Esophagus muscularis mucosa (tissue), 4 donors: ENCODE measurements around the gene SORBS1. TPM values are rescaled to one million over a fixed set of nuclear protein-coding genes. Genes with fewer than 3 reads are reported as not detected.

Source experiments
- DNase-seq: peaks from one replicate; pipeline ENCODE4 v3.0.0-alpha.2; 2017; ENCODE audit errors: extremely low spot score
- H3K27ac ChIP-seq, 4 donors: fragments of 200-600 bp; sonication (generic); replicated peaks in 1 of 4; 1 replicate in 3 of 4; 2 replicates in 1 of 4; pipeline ENCODE4 v1.5.1; 2016 to 2019; ENCODE audit warnings: mild to moderate bottlenecking in 1 of 4
- H3K27me3 ChIP-seq, 4 donors: fragments of 200-600 bp; sonication (generic); one replicate each; pipeline versions ENCODE4 v1.5.1 to v1.6.0; 2016 to 2019
- H3K36me3 ChIP-seq, 4 donors: fragments of 200-600 bp; sonication (generic); one replicate each; pipeline ENCODE4 v1.5.1; 2016 to 2019
- H3K4me1 ChIP-seq, 4 donors: fragments of 200-600 bp; sonication (generic); one replicate each; pipeline ENCODE4 v1.5.1; 2016 to 2019
- H3K4me3 ChIP-seq, 4 donors: fragments of 200-600 bp; sonication (generic); 1 replicate in 2 of 4; 2 replicates in 2 of 4; pipeline ENCODE4 v1.5.1; 2016 to 2019; ENCODE audit warnings: mild to moderate bottlenecking in 4 of 4, moderate library complexity in 1 of 4
- H3K9me3 ChIP-seq, 4 donors: fragments of 200-600 bp; sonication (generic); 1 replicate in 3 of 4; 2 replicates in 1 of 4; pipeline ENCODE4 v1.5.1; 2016 to 2019
- CTCF ChIP-seq, 3 experiments: fragments of 200-600 bp in 2 of 3; fragments of 450-650 bp in 1 of 3; sonication (generic) in 2 of 3; IDR thresholded peaks; one replicate each; pipeline ENCODE4 v1.5.1; 2017 to 2019; ENCODE audit warnings: antibody characterized with exemption in 3 of 3, mild to moderate bottlenecking in 2 of 3, moderate library complexity in 1 of 3
- EP300 ChIP-seq: sonication (generic); formaldehyde crosslinking; IDR thresholded peaks from one replicate; pipeline ENCODE4 v1.6.1; 2017; ENCODE audit warnings: antibody characterized with exemption
- POLR2A ChIP-seq: fragments of 450-650 bp; IDR thresholded peaks from one replicate; pipeline ENCODE4 v1.6.1; 2017; ENCODE audit warnings: antibody characterized with exemption, moderate library complexity, mild to moderate bottlenecking, low read depth
- POLR2AphosphoS5 ChIP-seq, 2 donors: sonication (generic); formaldehyde crosslinking; IDR thresholded peaks; one replicate each; pipeline ENCODE4 v1.6.1; 2017; ENCODE audit warnings: antibody characterized with exemption in 2 of 2
- WGBS: methylation state at CpG from one replicate; pipeline ENCODE4 v1.1.5; 2018; 5-methylcytosine and 5-hydroxymethylcytosine counted together
- intact Hi-C: fragments of 100-400 bp; cut with DNase I; formaldehyde crosslinking; loops from one replicate; pipeline ENCODE4 v1.15.1; 2023
- total RNA-seq, 4 donors: library from RNA; depleted of rRNA; stranded (reverse); fragments of >200 nt; gene quantifications; one replicate each; pipeline versions ENCODE4 v1.1.0 to v1.2.1, GENCODE V29; 2016

The SORBS1 gene
- total RNA-seq, 4 donors from 2014 or later, result 1,569 to 2,231 (median 1,854) TPM

DNA sequence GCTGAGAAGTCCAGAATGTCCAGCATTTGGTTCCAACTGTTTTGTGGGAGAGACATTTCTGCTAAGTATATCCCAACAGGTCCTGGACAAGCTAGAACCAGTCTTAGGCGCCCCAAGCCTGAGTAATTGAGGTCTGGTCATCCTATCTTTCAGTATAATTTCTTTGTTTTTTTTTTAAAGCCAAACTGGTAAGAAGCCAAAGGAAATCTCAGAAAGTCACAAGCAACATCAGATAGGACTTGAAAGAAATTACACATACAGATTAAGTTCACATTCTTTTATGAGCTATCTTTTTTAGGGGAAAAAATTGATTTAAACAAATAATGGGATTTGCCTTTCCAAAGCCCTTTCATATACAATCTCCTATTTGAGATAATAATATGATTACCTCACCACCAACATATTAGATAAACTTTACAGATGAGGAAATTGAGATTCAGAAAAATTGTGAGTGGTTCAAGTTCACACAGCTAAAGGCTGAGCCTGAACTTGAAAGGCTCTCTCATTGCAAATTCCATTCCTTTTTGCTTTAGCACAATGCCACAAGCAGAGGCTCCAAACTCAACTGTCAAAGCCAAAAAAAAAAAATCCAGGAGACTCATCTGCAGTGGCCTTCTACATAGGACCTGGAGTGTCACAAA, 285.3 kb downstream of the SORBS1 start:
- intact Hi-C loops, result no loop called here
- Histone ChIP-seq H3K4me1 (peaks cover 34 to 79% (median 75%) of the 10 kb centered on the region in 4 donors), H3K4me3 (no peak overlapping the region), H3K27ac (peak overlapping the region; percentile 72 to 83 (median 80)), H3K9me3 (no peaks in the 10 kb centered on the region), H3K27me3 (no peaks in the 10 kb centered on the region), H3K36me3 (peaks cover 0 to 9% (median 1%) of the 10 kb centered on the region in 4 donors)
- TF ChIP-seq POLR2A (no peak), POLR2AphosphoS5 (IDR thresholded peaks at IDR 0.05) (no peak), CTCF (IDR thresholded peaks at IDR 0.05) (no peak), EP300 (no peak)
- peak; percentile 10 for DNase-seq
- 83% methylated on average over 1 of the region's 1 CpG for WGBS

DNA sequence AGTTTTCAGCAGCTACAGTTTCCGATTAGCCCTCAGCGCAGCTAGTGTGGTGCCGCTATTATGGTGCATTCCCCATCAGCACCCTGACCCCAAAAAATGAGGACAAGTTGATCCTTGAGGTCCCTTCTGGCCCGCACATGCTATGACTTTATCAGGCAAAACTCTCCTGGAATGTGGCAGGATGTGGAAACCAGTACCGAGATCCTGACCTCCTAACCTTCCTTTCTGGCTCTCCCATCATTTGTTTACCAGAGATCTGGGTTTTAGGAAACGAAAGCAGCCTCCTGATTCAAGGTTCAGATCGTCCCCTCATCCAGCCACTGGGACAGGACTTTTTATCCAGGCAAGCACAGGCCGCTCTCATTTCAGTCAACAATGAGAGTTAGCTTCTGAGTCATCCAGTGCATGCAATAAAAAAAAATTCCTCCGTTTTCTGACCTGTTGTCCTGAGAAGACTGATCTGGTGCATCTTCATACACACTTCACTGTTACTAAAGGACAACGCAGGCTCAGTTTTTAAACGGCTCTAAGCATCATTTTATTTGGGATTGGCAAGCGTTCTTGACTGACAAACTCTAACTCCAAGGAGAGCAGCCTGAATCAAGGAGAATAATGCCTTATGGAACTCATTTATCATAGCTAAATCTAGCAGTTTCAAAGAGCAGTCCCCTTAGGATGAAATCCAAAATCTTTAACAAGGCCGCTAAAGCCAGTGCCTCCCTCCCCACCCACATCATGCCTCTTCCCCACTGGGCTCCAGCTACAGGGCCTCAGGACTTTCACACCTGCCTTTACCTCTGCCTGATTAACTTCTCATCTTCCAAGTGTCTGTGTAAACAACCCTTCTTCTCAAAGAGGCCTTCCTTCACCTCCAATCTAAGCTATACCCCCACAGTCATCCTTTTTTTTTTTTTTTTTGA, 287.5 kb downstream of the SORBS1 start:
- Histone ChIP-seq H3K4me1 (peaks cover 38 to 65% (median 63%) of the 10 kb centered on the region in 4 donors), H3K4me3 (peak overlapping the region in 1 of 4 donors; percentile 16), H3K27ac (peak overlapping the region; percentile 72 to 83 (median 80)), H3K27me3 (no peaks in the 10 kb centered on the region), H3K9me3 (no peaks in the 10 kb centered on the region), H3K36me3 (peaks cover 0 to 30% (median 6%) of the 10 kb centered on the region in 4 donors)
- intact Hi-C loops, result no loop called here
- TF ChIP-seq EP300 (no peak), POLR2A (no peak), CTCF (IDR thresholded peaks at IDR 0.05) (no peak), POLR2AphosphoS5 (IDR thresholded peaks at IDR 0.05) (peak; percentile 66 to 77)
- WGBS, result 51% methylated on average over 13 of the region's 13 CpGs
- peak; percentile 92 for DNase-seq

GRCh38 chr10:95268438-95268837, 292.7 kb downstream of the SORBS1 start:
- DNase-seq, result no peak

GRCh38 chr10:95267251-95267650, 293.9 kb downstream of the SORBS1 start:
- no peak for DNase-seq
- no peaks in the 10 kb centered on the region for H3K9me3 ChIP-seq
- TF ChIP-seq POLR2A (no peak), CTCF (IDR thresholded peaks at IDR 0.05) (no peak), EP300 (no peak), POLR2AphosphoS5 (IDR thresholded peaks at IDR 0.05) (no peak)
- H3K27me3 ChIP-seq, result no peaks in the 10 kb centered on the region
- peaks cover 21 to 56% (median 32%) of the 10 kb centered on the region in 4 donors for H3K4me1 ChIP-seq
- peaks cover 0 to 71% (median 14%) of the 10 kb centered on the region in 4 donors for H3K36me3 ChIP-seq
- H3K4me3 ChIP-seq, result no peak overlapping the region
- intact Hi-C loops, result no loop called here
- WGBS, result 79% methylated on average over 3 of the region's 3 CpGs
- H3K27ac ChIP-seq, result peak overlapping the region; percentile 46 to 74 (median 64)

More at GRCh38 chr10:95268438-95268837, 292.7 kb downstream of the SORBS1 start:
- intact Hi-C loops, result no loop called here
- Histone ChIP-seq H3K27ac (peak overlapping the region; percentile 63 to 74 (median 68)), H3K36me3 (peaks cover 0 to 59% (median 10%) of the 10 kb centered on the region in 4 donors), H3K4me3 (no peak overlapping the region), H3K4me1 (peaks cover 28 to 58% (median 41%) of the 10 kb centered on the region in 4 donors), H3K9me3 (no peaks in the 10 kb centered on the region), H3K27me3 (no peaks in the 10 kb centered on the region)
- TF ChIP-seq CTCF (IDR thresholded peaks at IDR 0.05), result no peak
- TF ChIP-seq POLR2AphosphoS5 (IDR thresholded peaks at IDR 0.05), result peak; percentile 61 to 76
- no peak for TF ChIP-seq POLR2A
- peak; percentile 64 for TF ChIP-seq EP300
- WGBS, result 71% methylated on average over 12 of the region's 12 CpGs
